Measurements from ENCODE around the gene ASF1B. TPM values are rescaled to one million over a fixed set of nuclear protein-coding genes. Genes with fewer than 3 reads are reported as not detected.
"Not testable (repeated sequence)": the region's sequence is repeated elsewhere in the genome, so short reads cannot be mapped to it uniquely, and the experiment has no call there.

ASF1B gene
- total RNA-seq, 2 experiments from 2014 or later, result 93.5 to 94.8 TPM

DNA sequence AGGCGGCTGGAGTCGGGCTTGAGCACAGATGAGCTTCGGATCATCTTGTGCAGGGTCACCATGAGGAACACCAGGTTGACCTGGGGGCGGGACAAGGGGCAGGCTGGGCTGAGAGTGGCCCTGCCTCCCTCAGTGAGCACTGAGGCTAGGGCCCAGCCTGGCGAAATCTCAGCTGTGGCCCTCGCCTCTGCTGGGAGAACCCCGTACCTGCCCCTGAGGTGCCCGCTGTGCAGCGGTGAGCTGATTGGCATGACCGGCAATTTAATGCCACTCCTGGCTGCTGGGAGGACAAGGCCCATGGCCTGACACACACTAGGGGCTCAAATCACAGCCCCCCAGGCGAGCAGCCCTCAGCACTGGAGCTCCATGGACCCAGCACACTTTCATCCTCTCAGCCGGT, 19.7 kb upstream of the ASF1B start:
- Mint-ChIP-seq H3K36me3 (ENCODE audit: low read depth) (peaks cover 3% of the 10 kb centered on the region), H3K4me3 (no peak overlapping the region), H3K27ac (no peak overlapping the region), H3K9me3 (no peaks in the 10 kb centered on the region), H3K4me1 (peaks cover 3% of the 10 kb centered on the region), H3K27me3 (no peaks in the 10 kb centered on the region)
- CTCF ChIA-PET, result no interaction called here
- DNase-seq, result no peak
- POLR2A ChIA-PET, result interaction anchor here (1.0 kb wide), 1 partner anchor 16 kb away, joined by 3 read pairs; no protein-coding TSS in a partner anchor

- no peaks in the 10 kb centered on the region for H3K27me3 Mint-ChIP-seq
- peaks cover 5% of the 10 kb centered on the region for H3K4me1 Mint-ChIP-seq
- no peaks in the 10 kb centered on the region for H3K9me3 Mint-ChIP-seq
- ChIA-PET POLR2A (no interaction called here), CTCF (no interaction called here)
- H3K27ac Mint-ChIP-seq, result no peak overlapping the region
- H3K4me3 Mint-ChIP-seq, result no peak overlapping the region
- no peak for DNase-seq
- peaks cover 3% of the 10 kb centered on the region for H3K36me3 Mint-ChIP-seq (ENCODE audit: low read depth)
These were observed 19.0 kb upstream of the ASF1B start for GRCh38 chr19:14155371-14155770.

GRCh38 chr19:14152713-14153112, 16.3 kb upstream of the ASF1B start:
- ChIA-PET POLR2A (interaction anchor here (6.6 kb wide), 1 partner anchor 17 kb away, joined by 60 read pairs; the partner anchor contains the start of gene ASF1B), CTCF (no interaction called here)
- H3K9me3 Mint-ChIP-seq, result no peaks in the 10 kb centered on the region
- DNase-seq, result no peak
- H3K36me3 Mint-ChIP-seq (ENCODE audit: low read depth), result peaks cover 3% of the 10 kb centered on the region
- H3K27ac Mint-ChIP-seq, result no peak overlapping the region
- H3K4me1 Mint-ChIP-seq, result peaks cover 28% of the 10 kb centered on the region
- no peaks in the 10 kb centered on the region for H3K27me3 Mint-ChIP-seq
- H3K4me3 Mint-ChIP-seq, result no peak overlapping the region

GRCh38 chr19:14150770-14151661, 14.6 kb upstream of the ASF1B start:
- Mint-ChIP-seq H3K9me3 (no peaks in the 10 kb centered on the region), H3K4me1 (peaks cover 32% of the 10 kb centered on the region), H3K4me3 (no peak overlapping the region), H3K36me3 (ENCODE audit: low read depth) (no peaks in the 10 kb centered on the region), H3K27ac (peak overlapping the region; percentile 98), H3K27me3 (no peaks in the 10 kb centered on the region)
- ChIA-PET POLR2A (interaction anchor here (1.0 to 6.6 kb wide), 7 partner anchors 10 to 260 kb away, joined by 3 to 60 read pairs (median 5); partner anchors contain the start of gene ASF1B), CTCF (interaction anchor here (2.1 kb wide), 1 partner anchor 14 kb away, joined by 13 read pairs; the partner anchor contains the start of gene ASF1B)
- DNase-seq, result no peak

DNA sequence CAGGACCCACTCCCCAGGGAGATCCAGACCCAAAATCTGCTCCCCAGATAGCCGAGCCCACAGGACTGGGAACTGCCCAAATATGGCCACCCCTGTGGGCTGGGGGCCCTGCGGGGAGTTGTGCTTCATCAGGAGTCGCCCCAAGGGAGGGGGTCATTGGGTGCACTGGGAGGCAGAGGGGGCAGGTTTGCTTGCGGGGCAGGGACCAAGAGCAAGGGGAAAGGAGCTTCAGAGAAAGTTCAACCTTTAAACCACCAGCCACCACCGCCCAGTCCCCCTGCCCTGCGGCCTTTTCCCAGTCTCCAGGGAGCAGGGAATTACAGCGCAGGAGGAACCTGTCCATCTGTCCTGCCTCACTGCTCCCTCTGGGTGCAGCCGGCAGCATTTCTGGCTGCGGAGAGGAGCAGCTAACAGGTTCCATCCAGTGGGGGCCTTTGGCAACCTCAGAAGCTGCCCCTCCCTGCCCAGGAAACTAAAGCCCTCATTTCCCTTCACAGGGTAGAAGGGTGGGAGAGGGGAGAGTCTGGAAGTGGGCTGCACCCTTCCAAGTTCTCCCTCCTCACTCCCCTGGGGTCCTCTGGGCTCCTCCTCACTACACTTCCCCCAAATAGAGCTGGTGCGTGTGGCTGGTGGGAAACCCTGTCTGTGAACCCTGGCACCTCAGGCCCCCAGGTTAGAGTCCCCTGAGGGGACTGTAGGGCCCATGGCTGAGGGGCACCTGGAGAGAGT, 13.8 kb upstream of the ASF1B start:
- H3K27me3 Mint-ChIP-seq, result no peaks in the 10 kb centered on the region
- no peaks in the 10 kb centered on the region for H3K9me3 Mint-ChIP-seq
- H3K36me3 Mint-ChIP-seq (ENCODE audit: low read depth), result no peaks in the 10 kb centered on the region
- ChIA-PET CTCF (interaction anchor here (0.6 to 2.1 kb wide), 2 partner anchors 13 to 215 kb away, joined by 4 to 13 read pairs; partner anchors contain the start of gene ASF1B), POLR2A (interaction anchor here (0.9 to 6.6 kb wide), 10 partner anchors 9 to 372 kb away, joined by 3 to 60 read pairs (median 4); partner anchors contain the start of gene ASF1B)
- peaks cover 37% of the 10 kb centered on the region for H3K4me1 Mint-ChIP-seq
- DNase-seq, result no peak
- peak overlapping the region; percentile 98 for H3K27ac Mint-ChIP-seq
- H3K4me3 Mint-ChIP-seq, result peak overlapping the region; percentile 84

GRCh38 chr19:14149509-14149994, 13.2 kb upstream of the ASF1B start:
- CTCF ChIA-PET, result interaction anchor here (1.7 to 2.1 kb wide), 2 partner anchors 13 to 40 kb away, joined by 4 to 13 read pairs; partner anchors contain the start of gene ASF1B
- H3K4me3 Mint-ChIP-seq, result peak overlapping the region; percentile 84
- peak; percentile 72 for DNase-seq
- no peaks in the 10 kb centered on the region for H3K27me3 Mint-ChIP-seq
- H3K27ac Mint-ChIP-seq, result peak overlapping the region; percentile 98
- H3K4me1 Mint-ChIP-seq, result peaks cover 39% of the 10 kb centered on the region
- POLR2A ChIA-PET, result interaction anchor here (0.9 to 6.6 kb wide), 10 partner anchors 9 to 372 kb away, joined by 3 to 60 read pairs (median 4); partner anchors contain the start of gene ASF1B
- no peaks in the 10 kb centered on the region for H3K9me3 Mint-ChIP-seq
- H3K36me3 Mint-ChIP-seq (ENCODE audit: low read depth), result no peaks in the 10 kb centered on the region

DNA sequence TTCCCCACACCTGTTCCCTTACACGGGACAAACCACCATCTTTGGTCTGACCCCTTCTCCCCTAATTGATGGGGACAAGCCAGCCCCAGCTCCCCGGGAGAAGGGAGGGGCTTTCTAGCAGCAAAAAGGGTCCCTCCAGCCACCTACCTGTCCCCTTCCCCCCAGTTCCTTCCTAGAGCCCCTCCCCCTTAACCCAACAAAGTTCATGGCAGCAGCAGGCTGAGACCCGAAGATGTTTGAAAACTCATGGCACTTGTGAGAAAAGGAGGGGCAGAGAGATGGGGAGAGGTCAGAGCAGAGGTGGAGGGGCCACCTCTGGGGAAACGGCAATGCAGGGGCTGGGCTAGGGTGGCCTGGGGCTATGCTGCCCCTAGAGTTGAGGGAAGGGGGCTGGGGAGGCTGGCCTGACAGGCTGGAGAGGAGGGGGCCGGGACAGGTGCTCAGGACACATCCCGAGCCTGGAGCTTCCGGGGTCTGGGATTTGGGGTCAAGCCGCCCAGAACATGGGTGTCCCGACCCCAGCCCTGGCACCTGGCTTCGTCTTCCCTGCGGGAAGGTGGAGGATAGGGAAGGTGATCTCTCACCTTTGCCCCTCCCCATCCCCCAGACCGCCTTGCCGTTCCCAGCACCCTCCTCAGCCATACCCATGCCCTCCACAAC, 12.5 kb upstream of the ASF1B start:
- Mint-ChIP-seq H3K4me1 (peaks cover 39% of the 10 kb centered on the region), H3K27ac (peak overlapping the region; percentile 98), H3K4me3 (peak overlapping the region; percentile 84), H3K9me3 (no peaks in the 10 kb centered on the region), H3K27me3 (no peaks in the 10 kb centered on the region), H3K36me3 (ENCODE audit: low read depth) (no peaks in the 10 kb centered on the region)
- CTCF ChIA-PET, result interaction anchor here (0.9 to 3.7 kb wide), 8 partner anchors 12 to 199 kb away, joined by 3 to 19 read pairs (median 4); partner anchors contain the start of gene ASF1B
- no peak for DNase-seq
- POLR2A ChIA-PET, result interaction anchor here (0.9 to 6.6 kb wide), 7 partner anchors 13 to 373 kb away, joined by 3 to 60 read pairs (median 3); partner anchors contain the start of gene ASF1B

DNA sequence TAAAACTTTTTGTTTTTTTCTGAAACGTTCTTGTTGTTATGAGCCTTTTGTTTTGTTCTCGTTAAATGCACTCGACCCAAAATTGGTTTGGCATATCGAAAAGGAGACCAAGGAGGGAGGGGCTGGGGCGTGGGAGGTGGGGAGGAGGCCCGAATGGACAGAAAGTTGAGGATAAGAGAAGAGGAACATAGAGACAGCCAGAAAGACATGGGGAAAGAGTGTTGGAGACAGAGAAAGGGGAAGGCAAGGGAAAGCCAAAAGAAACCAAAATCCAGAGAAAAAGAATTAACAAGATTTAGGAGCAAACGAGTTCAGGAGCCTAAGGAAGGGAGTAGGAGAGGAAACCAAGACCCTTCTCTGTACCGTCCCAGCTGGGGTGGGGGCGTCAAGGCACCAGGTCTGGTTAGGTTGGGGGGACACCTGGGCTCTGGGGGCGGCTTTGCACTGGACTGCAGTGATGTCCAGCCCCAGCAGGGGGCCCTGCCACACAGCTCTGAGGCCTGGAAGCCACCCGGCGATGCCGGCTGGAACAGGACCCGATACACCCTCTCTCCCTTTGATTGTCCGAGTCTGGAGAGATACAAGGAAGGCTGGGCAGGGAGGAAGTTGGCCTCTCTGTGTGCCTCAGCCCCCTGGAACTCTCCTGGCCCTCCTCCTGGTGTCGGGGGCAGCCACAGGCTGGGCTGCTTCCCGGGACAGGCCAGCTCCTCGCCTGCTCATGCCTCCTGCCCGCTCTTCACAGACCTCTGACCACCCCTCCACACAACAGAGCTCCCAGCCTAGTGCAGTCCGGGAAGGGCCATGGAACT, 11.6 kb upstream of the ASF1B start:
- ChIA-PET POLR2A (interaction anchor here (1.1 to 6.6 kb wide), 3 partner anchors 12 to 270 kb away, joined by 3 to 60 read pairs (median 3); partner anchors contain the start of gene ASF1B), CTCF (interaction anchor here (0.9 to 3.7 kb wide), 9 partner anchors 9 to 200 kb away, joined by 3 to 19 read pairs (median 4); partner anchors contain the start of gene ASF1B)
- H3K4me1 Mint-ChIP-seq, result peaks cover 39% of the 10 kb centered on the region
- H3K9me3 Mint-ChIP-seq, result no peaks in the 10 kb centered on the region
- no peaks in the 10 kb centered on the region for H3K27me3 Mint-ChIP-seq
- peak; percentile 61 for DNase-seq
- peak overlapping the region; percentile 98 for H3K27ac Mint-ChIP-seq
- H3K4me3 Mint-ChIP-seq, result peak overlapping the region; percentile 84
- no peaks in the 10 kb centered on the region for H3K36me3 Mint-ChIP-seq (ENCODE audit: low read depth)

DNA sequence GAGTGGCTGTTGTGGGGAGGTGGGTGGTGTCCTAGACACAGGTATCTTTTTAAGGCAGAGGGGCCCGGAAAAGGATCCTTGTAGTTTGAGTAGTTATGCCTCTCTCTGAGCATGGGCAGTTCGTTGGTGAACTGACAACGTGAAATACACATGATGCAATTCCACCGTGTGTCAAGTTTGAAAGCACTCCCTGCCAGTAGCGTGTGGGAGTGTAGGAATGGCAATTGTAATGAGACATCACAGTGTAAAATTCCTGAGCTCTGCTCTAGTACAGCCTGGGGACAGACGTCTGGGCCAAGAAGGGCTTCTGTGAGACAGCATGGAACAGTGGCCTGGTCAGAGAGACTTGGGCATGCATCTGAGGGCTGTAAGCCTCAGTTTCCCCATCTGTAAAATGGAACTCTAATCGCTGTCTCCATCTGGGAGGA, 10.4 kb upstream of the ASF1B start:
- Mint-ChIP-seq H3K4me3 (no peak overlapping the region), H3K27me3 (no peaks in the 10 kb centered on the region), H3K4me1 (peaks cover 41% of the 10 kb centered on the region), H3K36me3 (ENCODE audit: low read depth) (no peaks in the 10 kb centered on the region), H3K9me3 (no peaks in the 10 kb centered on the region), H3K27ac (peak overlapping the region; percentile 26)
- no peak for DNase-seq
- CTCF ChIA-PET, result interaction anchor here (1.4 to 3.7 kb wide), 3 partner anchors 8 to 201 kb away, joined by 4 to 19 read pairs (median 12); partner anchors contain the start of gene ASF1B
- POLR2A ChIA-PET, result interaction anchor here (2.8 kb wide), 1 partner anchor 11 kb away, joined by 18 read pairs; the partner anchor contains the start of gene ASF1B

GRCh38 chr19:14146169-14146568, 9.8 kb upstream of the ASF1B start:
- H3K27me3 Mint-ChIP-seq; H3K27ac Mint-ChIP-seq; H3K4me3 Mint-ChIP-seq; DNase-seq; H3K36me3 Mint-ChIP-seq (ENCODE audit: low read depth); H3K9me3 Mint-ChIP-seq: not testable (repeated sequence)
- H3K4me1 Mint-ChIP-seq, result peaks cover 38% of the 10 kb centered on the region
- ChIA-PET POLR2A (interaction anchor here (2.8 kb wide), 1 partner anchor 10 kb away, joined by 18 read pairs; the partner anchor contains the start of gene ASF1B), CTCF (interaction anchor here (0.5 to 3.7 kb wide), 3 partner anchors 9 to 956 kb away, joined by 4 to 24 read pairs (median 12); partner anchors contain the start of gene ASF1B)

DNA sequence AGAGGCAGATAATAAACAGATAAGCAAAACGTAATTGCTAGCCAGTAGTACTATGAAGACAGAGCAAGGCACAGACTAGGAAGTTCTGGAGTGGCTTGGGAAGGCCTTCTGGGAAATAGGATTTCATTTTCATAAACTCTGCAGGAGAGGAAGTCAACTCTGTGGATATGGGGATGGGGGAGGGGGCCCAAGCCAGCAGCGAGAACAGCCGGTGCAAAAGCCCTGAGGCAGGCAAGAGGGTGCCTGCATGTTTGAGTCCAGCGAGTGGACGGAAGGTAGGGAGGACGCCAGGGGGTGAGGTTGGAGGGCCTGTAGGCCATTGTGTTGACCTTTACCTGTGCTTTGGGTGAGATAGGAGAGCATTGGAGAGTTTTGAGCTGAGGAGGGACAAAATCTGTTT, 9.0 kb upstream of the ASF1B start:
- POLR2A ChIA-PET, result interaction anchor here (0.6 to 2.8 kb wide), 2 partner anchors 9 to 284 kb away, joined by 3 to 18 read pairs; partner anchors contain the start of gene ASF1B
- Mint-ChIP-seq H3K9me3 (no peaks in the 10 kb centered on the region), H3K36me3 (ENCODE audit: low read depth) (no peaks in the 10 kb centered on the region), H3K4me3 (no peak overlapping the region), H3K4me1 (peaks cover 39% of the 10 kb centered on the region), H3K27me3 (no peaks in the 10 kb centered on the region), H3K27ac (no peak overlapping the region)
- no peak for DNase-seq
- CTCF ChIA-PET, result interaction anchor here (0.5 to 3.7 kb wide), 3 partner anchors 8 to 955 kb away, joined by 4 to 24 read pairs (median 12); partner anchors contain the start of gene ASF1B

All from activated CD4-positive, alpha-beta memory T cell treated with anti-CD3 and anti-CD28 coated beads, Interleukin-2, amount 10 ng/mL, durations not matched to agents 7 days and 5 days (primary cell).